Measurements from ENCODE around the gene COP1. TPM values are rescaled to one million over a fixed set of nuclear protein-coding genes. Genes with fewer than 3 reads are reported as not detected.

Gene COP1
- polyA plus RNA-seq, 1 donor (not counting 4 experiments of a cell fraction or from before 2014, with no cell fraction given) = 38.9 TPM

DNA sequence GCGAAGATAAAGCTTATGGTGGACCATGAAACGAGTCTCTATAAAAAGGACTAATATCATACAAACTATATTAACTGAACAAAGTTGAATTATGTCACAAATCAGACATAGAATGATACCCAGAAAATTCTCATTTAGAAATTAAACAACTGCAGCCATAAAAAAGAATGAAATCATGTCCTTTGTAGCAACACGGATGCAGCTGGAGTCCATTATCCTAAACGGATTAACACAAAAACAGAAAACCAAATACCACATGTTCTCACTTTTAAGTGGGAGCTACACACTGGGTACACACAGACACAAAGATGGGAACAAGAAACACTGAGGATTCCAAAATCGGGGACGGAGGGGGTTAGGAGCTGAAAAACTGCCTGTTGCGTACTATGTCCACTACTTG is 11.5 kb downstream of the COP1 start:
- Histone ChIP-seq H2AFZ (ENCODE audit: control insufficient read depth, low read length) (no peak overlapping the region), H3K9ac (ENCODE audit: control insufficient read depth, extremely low read depth, insufficient read depth, low read length) (no peak overlapping the region), H3K4me2 (ENCODE audit: control insufficient read depth, extremely low read depth, insufficient read depth, low read depth, low read length) (no peak overlapping the region), H3K4me3 (ENCODE audit: control insufficient read depth in 2 of 3, extremely low read depth in 1 of 3, insufficient read depth in 2 of 3, low read depth in 1 of 3, low read length in 3 of 3) (no peak overlapping the region), H3K27ac (ENCODE audit: control insufficient read depth, insufficient read depth, low read length) (no peak overlapping the region), H3K9me3 (ENCODE audit: control insufficient read depth, low read depth, low read length) (no peaks in the 10 kb centered on the region), H3K79me2 (ENCODE audit: control insufficient read depth, insufficient read depth, low read length) (peaks cover 98% of the 10 kb centered on the region), H4K20me1 (ENCODE audit: control insufficient read depth, extremely low read depth, insufficient read depth, low read length) (peaks cover 3% of the 10 kb centered on the region), H3K9me1 (ENCODE audit: control insufficient read depth, extremely low read depth, insufficient read depth, low read length) (peaks cover 4% of the 10 kb centered on the region), H3K36me3 (ENCODE audit: control insufficient read depth in 2 of 2, extremely low read depth in 1 of 2, insufficient read depth in 2 of 2, low read length in 2 of 2) (no peaks in the 10 kb centered on the region), H3K4me1 (ENCODE audit: control insufficient read depth, extremely low read depth, insufficient read depth, low read length) (no peaks in the 10 kb centered on the region), H3K27me3 (ENCODE audit: control insufficient read depth, extremely low read depth, insufficient read depth, low read length) (no peaks in the 10 kb centered on the region)
- dilution Hi-C loops (cut with MboI; ENCODE audit: extremely low pct_ligation_motif_present, low sequenced_read_pairs) = no loop called here
- no peak for FAIRE-seq
- no peak for TF ChIP-seq EZH2 (IDR thresholded peaks at IDR 0.05; ENCODE audit: low read length)
- TF ChIP-seq, protein P1, sequence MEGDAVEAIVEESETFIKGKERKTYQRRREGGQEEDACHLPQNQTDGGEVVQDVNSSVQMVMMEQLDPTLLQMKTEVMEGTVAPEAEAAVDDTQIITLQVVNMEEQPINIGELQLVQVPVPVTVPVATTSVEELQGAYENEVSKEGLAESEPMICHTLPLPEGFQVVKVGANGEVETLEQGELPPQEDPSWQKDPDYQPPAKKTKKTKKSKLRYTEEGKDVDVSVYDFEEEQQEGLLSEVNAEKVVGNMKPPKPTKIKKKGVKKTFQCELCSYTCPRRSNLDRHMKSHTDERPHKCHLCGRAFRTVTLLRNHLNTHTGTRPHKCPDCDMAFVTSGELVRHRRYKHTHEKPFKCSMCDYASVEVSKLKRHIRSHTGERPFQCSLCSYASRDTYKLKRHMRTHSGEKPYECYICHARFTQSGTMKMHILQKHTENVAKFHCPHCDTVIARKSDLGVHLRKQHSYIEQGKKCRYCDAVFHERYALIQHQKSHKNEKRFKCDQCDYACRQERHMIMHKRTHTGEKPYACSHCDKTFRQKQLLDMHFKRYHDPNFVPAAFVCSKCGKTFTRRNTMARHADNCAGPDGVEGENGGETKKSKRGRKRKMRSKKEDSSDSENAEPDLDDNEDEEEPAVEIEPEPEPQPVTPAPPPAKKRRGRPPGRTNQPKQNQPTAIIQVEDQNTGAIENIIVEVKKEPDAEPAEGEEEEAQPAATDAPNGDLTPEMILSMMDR (optimal IDR thresholded peaks at IDR 0.05 in 1 of 3, IDR thresholded peaks at IDR 0.05 in 1 of 3, conservative IDR thresholded peaks at IDR 0.05 in 1 of 3; ENCODE audit: extremely low read depth in 1 of 3, insufficient read depth in 2 of 3, low read length in 3 of 3) = no peak
- DNase-seq (ENCODE audit: low read depth, low spot score) = no peak

DNA sequence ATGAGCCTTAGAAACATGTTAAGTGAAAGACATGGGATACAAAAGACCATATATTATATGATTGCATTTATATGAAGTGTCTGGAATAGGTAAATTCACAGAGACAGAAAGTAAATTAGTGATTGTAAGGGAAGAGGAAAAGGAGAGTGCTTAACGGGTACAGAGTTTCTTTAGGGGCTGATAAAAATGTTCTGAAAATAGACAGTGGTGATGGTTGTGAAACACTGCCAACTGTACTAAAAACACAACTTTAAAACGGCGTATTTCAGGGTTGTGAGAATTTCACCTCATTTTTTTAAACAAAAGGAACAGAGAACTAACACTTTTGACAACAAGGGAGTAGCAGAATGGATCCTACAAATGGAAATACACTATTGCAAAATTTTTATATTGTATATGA is 13.4 kb downstream of the COP1 start:
- dilution Hi-C loops (cut with MboI; ENCODE audit: extremely low pct_ligation_motif_present, low sequenced_read_pairs) = no loop called here
- Histone ChIP-seq H3K9me1 (ENCODE audit: control insufficient read depth, extremely low read depth, insufficient read depth, low read length) (peaks cover 4% of the 10 kb centered on the region), H3K4me3 (ENCODE audit: control insufficient read depth in 2 of 3, extremely low read depth in 1 of 3, insufficient read depth in 2 of 3, low read depth in 1 of 3, low read length in 3 of 3) (no peak overlapping the region), H3K4me1 (ENCODE audit: control insufficient read depth, extremely low read depth, insufficient read depth, low read length) (no peaks in the 10 kb centered on the region), H3K9me3 (ENCODE audit: control insufficient read depth, low read depth, low read length) (no peaks in the 10 kb centered on the region), H3K36me3 (ENCODE audit: control insufficient read depth in 2 of 2, extremely low read depth in 1 of 2, insufficient read depth in 2 of 2, low read length in 2 of 2) (no peaks in the 10 kb centered on the region), H3K79me2 (ENCODE audit: control insufficient read depth, insufficient read depth, low read length) (peaks cover 97% of the 10 kb centered on the region), H3K4me2 (ENCODE audit: control insufficient read depth, extremely low read depth, insufficient read depth, low read depth, low read length) (no peak overlapping the region), H4K20me1 (ENCODE audit: control insufficient read depth, extremely low read depth, insufficient read depth, low read length) (peaks cover 3% of the 10 kb centered on the region), H3K27ac (ENCODE audit: control insufficient read depth, insufficient read depth, low read length) (no peak overlapping the region), H3K9ac (ENCODE audit: control insufficient read depth, extremely low read depth, insufficient read depth, low read length) (no peak overlapping the region), H2AFZ (ENCODE audit: control insufficient read depth, low read length) (no peak overlapping the region), H3K27me3 (ENCODE audit: control insufficient read depth, extremely low read depth, insufficient read depth, low read length) (no peaks in the 10 kb centered on the region)
- no peak for DNase-seq (ENCODE audit: low read depth, low spot score)
- no peak for FAIRE-seq
- TF ChIP-seq, protein P1 (optimal IDR thresholded peaks at IDR 0.05 in 1 of 3, IDR thresholded peaks at IDR 0.05 in 1 of 3, conservative IDR thresholded peaks at IDR 0.05 in 1 of 3; ENCODE audit: extremely low read depth in 1 of 3, insufficient read depth in 2 of 3, low read length in 3 of 3) = no peak
- TF ChIP-seq EZH2 (IDR thresholded peaks at IDR 0.05; ENCODE audit: low read length) = no peak
